GM12878 (cell line): ENCODE results near the gene DHPS. TPM values are rescaled to one million over a fixed set of nuclear protein-coding genes. Genes with fewer than 3 reads are reported as not detected.

Experiments
- ATAC-seq: fragments of 200-7000 bp; cut with Tn5 transposase; 3 replicates; pipeline ENCODE4 v1.9.1; 2020; ENCODE audit warnings: mild to moderate bottlenecking, moderate library complexity
- BruUV-seq: library from RNA; stranded (reverse); fragments of 400-500 nt; replicated peaks from 2 replicates; lab custom pipeline; 2021; lab: Mats Ljungman, UMichigan
- CTCF ChIA-PET: fragments of 300-600 bp; sonication (Branson Sonifier 250); formaldehyde crosslinking; extraction: SDS; loops from one replicate; lab custom pipeline; 2021; ENCODE audit warnings: inconsistent platforms; lab: Yijun Ruan, JAX
- POLR2A ChIA-PET: fragments of 350-600 bp; formaldehyde crosslinking; extraction: SDS; loops from one replicate; lab custom pipeline; 2021; ENCODE audit warnings: inconsistent platforms; lab: Charles Lee
- RAD21 ChIA-PET: fragments of 300-600 bp; sonication (Branson Sonifier 250); formaldehyde crosslinking; loops from one replicate; lab custom pipeline; 2023; ENCODE audit warnings: antibody characterized with exemption; ENCODE audit not compliant: unreplicated experiment; lab: Charles Lee
- SMC1A ChIA-PET: fragments of 300-600 bp; sonication (Branson Sonifier 250); formaldehyde crosslinking; loops from one replicate; lab custom pipeline; 2023; ENCODE audit not compliant: unreplicated experiment, uncharacterized antibody; lab: Charles Lee
- DNase-seq: peaks from one replicate; pipeline ENCODE4 v3.0.0-alpha.2; 2011; ENCODE audit warnings: low read depth, low spot score
- FAIRE-seq: peaks from 3 replicates; lab custom pipeline; 2011; peaks lifted over from hg19 to GRCh38; lab: Jason Lieb, UNC
- H2AFZ ChIP-seq: 2 replicates; pipeline ENCODE4 v1.6.0; 2011; ENCODE audit warnings: low read depth, low read length, control low read depth; ENCODE audit not compliant: control insufficient read depth
- H3K27ac ChIP-seq: 2 replicates; pipeline ENCODE4 v1.5.1; 2011; ENCODE audit warnings: control low read depth; ENCODE audit not compliant: control insufficient read depth, insufficient read depth
- H3K27me3 ChIP-seq, 2 experiments: replicated peaks in 1 of 2; 2 replicates each; pipeline versions ENCODE4 v1.6.0 to v1.6.1; 2011; ENCODE audit warnings: low read length in 1 of 2; ENCODE audit not compliant: control insufficient read depth in 2 of 2, insufficient read depth in 2 of 2
- H3K36me3 ChIP-seq, 2 experiments: 2 replicates each; pipeline ENCODE4 v1.5.1; 2011; ENCODE audit warnings: low read length in 1 of 2; ENCODE audit not compliant: control insufficient read depth in 2 of 2, insufficient read depth in 2 of 2
- H3K4me1 ChIP-seq: 2 replicates; pipeline ENCODE4 v1.6.1; 2011; ENCODE audit warnings: mild to moderate bottlenecking, low read length, moderate library complexity, mixed read lengths; ENCODE audit not compliant: control insufficient read depth, insufficient read depth
- H3K4me2 ChIP-seq: 2 replicates; pipeline ENCODE4 v1.6.0; 2011; ENCODE audit warnings: control low read depth; ENCODE audit not compliant: control insufficient read depth, insufficient read depth
- H3K4me3 ChIP-seq: fragments of 200-600 bp; sonication (generic); 2 replicates; pipeline ENCODE4 v1.5.1; 2016
- H3K79me2 ChIP-seq: 2 replicates; pipeline ENCODE4 v1.6.0; 2011; ENCODE audit warnings: low read length; ENCODE audit not compliant: control insufficient read depth, insufficient read depth
- H3K9ac ChIP-seq: 2 replicates; pipeline ENCODE4 v1.8.0; 2011; ENCODE audit warnings: low read length, control low read depth, mixed read lengths; ENCODE audit not compliant: control insufficient read depth, insufficient read depth
- H3K9me3 ChIP-seq: replicated peaks from 3 replicates; pipeline ENCODE4 v1.5.1; 2011; ENCODE audit warnings: mild to moderate bottlenecking, low read length; ENCODE audit not compliant: control insufficient read depth, insufficient read depth
- H4K20me1 ChIP-seq: 2 replicates; pipeline ENCODE4 v1.6.0; 2011; ENCODE audit not compliant: control insufficient read depth, insufficient read depth
- EED ChIP-seq: sonication (generic); IDR thresholded peaks from 2 replicates; pipeline ENCODE4 v1.6.1; 2016; ENCODE audit warnings: antibody characterized with exemption, low read depth
- ETV6 ChIP-seq, 2 experiments: fragments of 450-650 bp in 1 of 2; IDR thresholded peaks in 1 of 2; conservative IDR thresholded peaks in 1 of 2; 2 replicates each; pipeline ENCODE4 v1.6.1; 2014; ENCODE audit warnings: antibody characterized with exemption in 1 of 2, borderline replicate concordance in 1 of 2, low read depth in 1 of 2, mild to moderate bottlenecking in 1 of 2, moderate library complexity in 1 of 2
- FOS ChIP-seq: IDR thresholded peaks from 3 replicates; pipeline ENCODE4 v1.6.1; 2011; ENCODE audit warnings: borderline replicate concordance; ENCODE audit not compliant: insufficient read length; ENCODE audit errors: extremely low read depth
- GABPA ChIP-seq: IDR thresholded peaks from 2 replicates; pipeline ENCODE4 v1.6.1; 2014; ENCODE audit warnings: antibody characterized with exemption, low read depth, mild to moderate bottlenecking, inconsistent platforms
- KAT2A ChIP-seq: conservative IDR thresholded peaks from 2 replicates; pipeline ENCODE4 v1.6.1; 2011; ENCODE audit warnings: low read depth, low read length; ENCODE audit not compliant: control insufficient read depth
- MEF2B ChIP-seq: fragments of 450-650 bp; IDR thresholded peaks from 2 replicates; pipeline ENCODE4 v1.6.1; 2018; ENCODE audit warnings: mild to moderate bottlenecking, moderate library complexity; ENCODE audit not compliant: partially characterized antibody, poor library complexity, severe bottlenecking
- POLR2A ChIP-seq: IDR thresholded peaks from 2 replicates; pipeline ENCODE4 v1.6.1; 2011; ENCODE audit warnings: low read depth, mild to moderate bottlenecking, low read length
- RAD21 ChIP-seq: IDR thresholded peaks from 2 replicates; pipeline ENCODE4 v1.6.1; 2011; ENCODE audit warnings: mild to moderate bottlenecking, low read depth, low read length, moderate library complexity; ENCODE audit not compliant: insufficient read depth
- STAT1 ChIP-seq: fragments of 450-650 bp; conservative IDR thresholded peaks from 2 replicates; pipeline ENCODE4 v1.6.1; 2014; ENCODE audit warnings: antibody characterized with exemption, mild to moderate bottlenecking
- SUZ12 ChIP-seq: fragments of 200-600 bp; sonication (generic); IDR thresholded peaks from one replicate; pipeline ENCODE4 v1.6.1; 2018; ENCODE audit warnings: antibody characterized with exemption, mild to moderate bottlenecking; ENCODE audit not compliant: unreplicated experiment
- ZNF207 ChIP-seq: fragments of 450-650 bp; IDR thresholded peaks from 2 replicates; pipeline ENCODE4 v1.6.1; 2014; ENCODE audit warnings: antibody characterized with exemption, mild to moderate bottlenecking, borderline replicate concordance
- ZNF274 ChIP-seq: IDR thresholded peaks from one replicate; pipeline ENCODE4 v1.8.0; 2011; ENCODE audit not compliant: insufficient read length, insufficient read depth
- WGBS: methylation state at CpG from one replicate; pipeline ENCODE4 v1.1.6; 2016; ENCODE audit warnings: low lambda C conversion rate; ENCODE audit not compliant: insufficient replicate concordance, insufficient coverage; ENCODE audit errors: missing lambda C conversion rate; 5-methylcytosine and 5-hydroxymethylcytosine counted together
- in situ Hi-C: fragments of 300-500 bp; cut with MboI; formaldehyde crosslinking; loops from 9 replicates; pipeline ENCODE4 v1.14.3; 2018; ENCODE audit warnings: mixed read lengths
- intact Hi-C: fragments of 100-400 bp; cut with micrococcal nuclease; formaldehyde crosslinking; loops from one replicate; pipeline ENCODE4 v1.14.2; 2022; ENCODE audit not compliant: unreplicated experiment
- polyA plus RNA-seq, 11 experiments: library from polyadenylated mRNA; depleted of rRNA in 4 of 11; unstranded in 6 of 11; stranded (reverse) in 5 of 11; fragments of >200 nt; fragmentation: Nextera tagmentation in 4 of 11; fragmentation: Illumina TruSeq in 1 of 11; extraction: Ambion mirVana in 4 of 11; extraction: Trizol in 1 of 11; gene quantifications; 1 replicate in 1 of 11; 2 replicates in 10 of 11; pipeline versions ENCODE4 v1.2.1 to v1.2.3, GENCODE V29; 2011 to 2016; ENCODE audit warnings: inconsistent platforms in 2 of 11, missing spikeins in 2 of 11, low read depth in 1 of 11
- total RNA-seq, 4 experiments: library from RNA; depleted of rRNA in 3 of 4; stranded (reverse); fragments of >200 nt in 3 of 4; fragmentation: Illumina TruSeq in 1 of 4; extraction: Trizol in 1 of 4; gene quantifications; 2 replicates each; pipeline versions ENCODE4 v1.2.1 to v1.2.3, GENCODE V29; 2013 to 2021
- TF ChIP-seq, protein P1 (sequence below): fragments of 450-650 bp; IDR thresholded peaks from 2 replicates; pipeline ENCODE4 v1.6.1; 2016; ENCODE audit warnings: mild to moderate bottlenecking
- TF ChIP-seq, protein P2 (sequence below): fragments of 450-650 bp; IDR thresholded peaks from 2 replicates; pipeline ENCODE4 v1.6.1; 2017; ENCODE audit warnings: mild to moderate bottlenecking, low read depth, inconsistent platforms; ENCODE audit not compliant: poor library complexity, severe bottlenecking
- TF ChIP-seq, protein P3 (sequence below): fragments of 150-350 bp; IDR thresholded peaks from 2 replicates; pipeline ENCODE4 v1.6.1; 2016; ENCODE audit warnings: low read depth, low read length

DHPS gene
- total and polyA plus RNA-seq, 10 of the 15 experiments (the other 5 are each of a cell fraction or from before 2014, with no cell fraction given), result 36.4 to 104 (median 83.4) TPM

DNA sequence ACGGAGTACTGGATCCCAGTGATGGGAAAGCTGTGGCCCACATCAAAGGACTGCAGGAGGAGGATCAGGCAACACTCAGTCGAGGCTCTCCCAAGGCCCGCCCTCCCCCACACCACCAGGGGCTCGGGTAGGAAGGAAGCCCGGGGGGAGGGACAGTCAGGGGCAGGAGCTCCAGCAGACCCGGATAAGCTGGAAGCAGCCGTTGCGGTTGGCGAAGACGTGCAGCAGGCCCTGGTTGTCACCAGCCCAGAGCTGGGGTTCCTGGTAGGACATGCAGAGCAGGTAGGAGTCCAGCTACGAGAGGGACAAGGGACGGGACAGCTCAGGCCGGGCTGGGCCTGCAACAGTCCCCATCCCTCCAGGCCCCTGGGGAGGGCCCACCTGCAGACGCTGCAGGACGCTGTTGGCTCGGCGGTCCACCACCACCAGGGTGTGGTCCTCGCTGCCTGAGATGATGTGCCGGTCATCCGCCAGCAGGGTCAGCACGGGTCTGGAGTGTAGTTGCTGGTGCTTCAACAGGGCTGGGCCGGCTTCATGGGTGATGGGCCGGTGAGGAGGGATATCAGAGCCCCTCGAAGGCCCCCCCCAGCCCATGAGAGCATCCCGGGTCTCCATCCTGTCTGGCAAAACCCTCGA is 8.0 kb upstream of the DHPS start:
- Histone ChIP-seq H4K20me1 (no peaks in the 10 kb centered on the region), H3K27me3 (no peaks in the 10 kb centered on the region), H3K9me3 (no peaks in the 10 kb centered on the region), H3K27ac (no peak overlapping the region), H3K4me1 (no peaks in the 10 kb centered on the region), H3K36me3 (peaks cover 0 to 2% of the 10 kb centered on the region in 2 experiments; a peak in 3 of 4 replicates), H3K79me2 (no peaks in the 10 kb centered on the region), H2AFZ (no peak overlapping the region), H3K9ac (no peak overlapping the region), H3K4me3 (no peak overlapping the region), H3K4me2 (no peak overlapping the region)
- DNase-seq (no peak), ATAC-seq (no peak), FAIRE-seq (no peak)
- ChIA-PET CTCF (no interaction called here), RAD21 (no interaction called here), POLR2A (no interaction called here), SMC1A (no interaction called here)
- intact Hi-C loops, result no loop called here
- BruUV-seq, result no TSS peak
- WGBS, result 74% methylated on average over 26 of the region's 26 CpGs
- in situ Hi-C loops, result no loop called here
- TF ChIP-seq POLR2A (no peak), ZNF207 (no peak), SUZ12 (no peak), KAT2A (no peak), ZNF274 (no peak), STAT1 (no peak), MEF2B (no peak), RAD21 (no peak), GABPA (no peak), FOS (no peak), ETV6 (conservative IDR thresholded peaks at IDR 0.05 in 1 of 2, IDR thresholded peaks at IDR 0.05 in 1 of 2; ENCODE audit: borderline replicate concordance in 1 of 2, low read depth in 1 of 2) (no peak), EED (no peak)
- TF ChIP-seq, protein P1, sequence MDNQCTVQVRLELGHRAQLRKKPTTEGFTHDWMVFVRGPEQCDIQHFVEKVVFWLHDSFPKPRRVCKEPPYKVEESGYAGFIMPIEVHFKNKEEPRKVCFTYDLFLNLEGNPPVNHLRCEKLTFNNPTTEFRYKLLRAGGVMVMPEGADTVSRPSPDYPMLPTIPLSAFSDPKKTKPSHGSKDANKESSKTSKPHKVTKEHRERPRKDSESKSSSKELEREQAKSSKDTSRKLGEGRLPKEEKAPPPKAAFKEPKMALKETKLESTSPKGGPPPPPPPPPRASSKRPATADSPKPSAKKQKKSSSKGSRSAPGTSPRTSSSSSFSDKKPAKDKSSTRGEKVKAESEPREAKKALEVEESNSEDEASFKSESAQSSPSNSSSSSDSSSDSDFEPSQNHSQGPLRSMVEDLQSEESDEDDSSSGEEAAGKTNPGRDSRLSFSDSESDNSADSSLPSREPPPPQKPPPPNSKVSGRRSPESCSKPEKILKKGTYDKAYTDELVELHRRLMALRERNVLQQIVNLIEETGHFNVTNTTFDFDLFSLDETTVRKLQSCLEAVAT, result no peak
- TF ChIP-seq, protein P2, sequence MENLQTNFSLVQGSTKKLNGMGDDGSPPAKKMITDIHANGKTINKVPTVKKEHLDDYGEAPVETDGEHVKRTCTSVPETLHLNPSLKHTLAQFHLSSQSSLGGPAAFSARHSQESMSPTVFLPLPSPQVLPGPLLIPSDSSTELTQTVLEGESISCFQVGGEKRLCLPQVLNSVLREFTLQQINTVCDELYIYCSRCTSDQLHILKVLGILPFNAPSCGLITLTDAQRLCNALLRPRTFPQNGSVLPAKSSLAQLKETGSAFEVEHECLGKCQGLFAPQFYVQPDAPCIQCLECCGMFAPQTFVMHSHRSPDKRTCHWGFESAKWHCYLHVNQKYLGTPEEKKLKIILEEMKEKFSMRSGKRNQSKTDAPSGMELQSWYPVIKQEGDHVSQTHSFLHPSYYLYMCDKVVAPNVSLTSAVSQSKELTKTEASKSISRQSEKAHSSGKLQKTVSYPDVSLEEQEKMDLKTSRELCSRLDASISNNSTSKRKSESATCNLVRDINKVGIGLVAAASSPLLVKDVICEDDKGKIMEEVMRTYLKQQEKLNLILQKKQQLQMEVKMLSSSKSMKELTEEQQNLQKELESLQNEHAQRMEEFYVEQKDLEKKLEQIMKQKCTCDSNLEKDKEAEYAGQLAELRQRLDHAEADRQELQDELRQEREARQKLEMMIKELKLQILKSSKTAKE, result no peak
- TF ChIP-seq, protein P3, sequence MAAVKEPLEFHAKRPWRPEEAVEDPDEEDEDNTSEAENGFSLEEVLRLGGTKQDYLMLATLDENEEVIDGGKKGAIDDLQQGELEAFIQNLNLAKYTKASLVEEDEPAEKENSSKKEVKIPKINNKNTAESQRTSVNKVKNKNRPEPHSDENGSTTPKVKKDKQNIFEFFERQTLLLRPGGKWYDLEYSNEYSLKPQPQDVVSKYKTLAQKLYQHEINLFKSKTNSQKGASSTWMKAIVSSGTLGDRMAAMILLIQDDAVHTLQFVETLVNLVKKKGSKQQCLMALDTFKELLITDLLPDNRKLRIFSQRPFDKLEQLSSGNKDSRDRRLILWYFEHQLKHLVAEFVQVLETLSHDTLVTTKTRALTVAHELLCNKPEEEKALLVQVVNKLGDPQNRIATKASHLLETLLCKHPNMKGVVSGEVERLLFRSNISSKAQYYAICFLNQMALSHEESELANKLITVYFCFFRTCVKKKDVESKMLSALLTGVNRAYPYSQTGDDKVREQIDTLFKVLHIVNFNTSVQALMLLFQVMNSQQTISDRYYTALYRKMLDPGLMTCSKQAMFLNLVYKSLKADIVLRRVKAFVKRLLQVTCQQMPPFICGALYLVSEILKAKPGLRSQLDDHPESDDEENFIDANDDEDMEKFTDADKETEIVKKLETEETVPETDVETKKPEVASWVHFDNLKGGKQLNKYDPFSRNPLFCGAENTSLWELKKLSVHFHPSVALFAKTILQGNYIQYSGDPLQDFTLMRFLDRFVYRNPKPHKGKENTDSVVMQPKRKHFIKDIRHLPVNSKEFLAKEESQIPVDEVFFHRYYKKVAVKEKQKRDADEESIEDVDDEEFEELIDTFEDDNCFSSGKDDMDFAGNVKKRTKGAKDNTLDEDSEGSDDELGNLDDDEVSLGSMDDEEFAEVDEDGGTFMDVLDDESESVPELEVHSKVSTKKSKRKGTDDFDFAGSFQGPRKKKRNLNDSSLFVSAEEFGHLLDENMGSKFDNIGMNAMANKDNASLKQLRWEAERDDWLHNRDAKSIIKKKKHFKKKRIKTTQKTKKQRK, result no peak
